Ishikawa (cell line): Measurements from ENCODE around the gene TOPAZ1.

Experiments used
- MAX ChIP-seq: IDR thresholded peaks from 2 replicates; pipeline ENCODE4 v1.6.1; 2012
- NFIC ChIP-seq: IDR thresholded peaks from 2 replicates; pipeline ENCODE4 v1.6.1; 2012
- RAD21 ChIP-seq: IDR thresholded peaks from 2 replicates; pipeline ENCODE4 v1.6.1; 2012; ENCODE audit warnings: low read depth
- TAF1 ChIP-seq: IDR thresholded peaks from 2 replicates; pipeline ENCODE4 v1.6.1; 2012; ENCODE audit warnings: low read depth, mild to moderate bottlenecking
- YY1 ChIP-seq: IDR thresholded peaks from 2 replicates; pipeline ENCODE4 v1.6.1; 2012; ENCODE audit warnings: low read depth

GRCh38 chr3:44272191-44272590, 30.5 kb downstream of the TOPAZ1 start:
- TF ChIP-seq MAX (no peak), NFIC (no peak), YY1 (no peak), RAD21 (no peak), TAF1 (no peak)
